ENCODE measurements around the gene CYTH2.
A peak's percentile ranks its signal among the peaks of the same experiment; 100 is the strongest.

The CYTH2 gene

GRCh38 chr19:48508729-48509411 lies 39.7 kb downstream of the CYTH2 start:
- Histone ChIP-seq H3K9me3 (replicated peaks; ENCODE audit: insufficient read depth, low read length) (no peaks in the 10 kb centered on the region), H4K20me1 (ENCODE audit: insufficient read depth, low read length) (no peaks in the 10 kb centered on the region), H3F3A (ENCODE audit: insufficient read depth, low read length) (no peaks in the 10 kb centered on the region), H3K9me2 (replicated peaks; ENCODE audit: insufficient read depth, low read length) (no peaks in the 10 kb centered on the region), H3K27ac (ENCODE audit: low read length) (no peak overlapping the region), H3K79me2 (ENCODE audit: low read length) (no peaks in the 10 kb centered on the region), H3K4me1 (ENCODE audit: low read length) (no peaks in the 10 kb centered on the region), H3K9ac (ENCODE audit: low read length) (no peak overlapping the region), H3K4me3 (ENCODE audit: low read length) (no peak overlapping the region), H3K27me3 (replicated peaks; ENCODE audit: insufficient read depth, low read length) (peaks cover 65% of the 10 kb centered on the region), H3K4me2 (ENCODE audit: low read depth, low read length) (no peak overlapping the region), H2AFZ (ENCODE audit: low read length) (no peak overlapping the region), H3K36me3 (replicated peaks; ENCODE audit: insufficient read depth, low read length) (no peaks in the 10 kb centered on the region)
- TF ChIP-seq EZH2phosphoT487 (IDR thresholded peaks at IDR 0.05; ENCODE audit: low read length) (no peak), EZH2 (optimal IDR thresholded peaks at IDR 0.05; ENCODE audit: low read depth, low read length) (no peak)
- TF ChIP-seq, protein P1, sequence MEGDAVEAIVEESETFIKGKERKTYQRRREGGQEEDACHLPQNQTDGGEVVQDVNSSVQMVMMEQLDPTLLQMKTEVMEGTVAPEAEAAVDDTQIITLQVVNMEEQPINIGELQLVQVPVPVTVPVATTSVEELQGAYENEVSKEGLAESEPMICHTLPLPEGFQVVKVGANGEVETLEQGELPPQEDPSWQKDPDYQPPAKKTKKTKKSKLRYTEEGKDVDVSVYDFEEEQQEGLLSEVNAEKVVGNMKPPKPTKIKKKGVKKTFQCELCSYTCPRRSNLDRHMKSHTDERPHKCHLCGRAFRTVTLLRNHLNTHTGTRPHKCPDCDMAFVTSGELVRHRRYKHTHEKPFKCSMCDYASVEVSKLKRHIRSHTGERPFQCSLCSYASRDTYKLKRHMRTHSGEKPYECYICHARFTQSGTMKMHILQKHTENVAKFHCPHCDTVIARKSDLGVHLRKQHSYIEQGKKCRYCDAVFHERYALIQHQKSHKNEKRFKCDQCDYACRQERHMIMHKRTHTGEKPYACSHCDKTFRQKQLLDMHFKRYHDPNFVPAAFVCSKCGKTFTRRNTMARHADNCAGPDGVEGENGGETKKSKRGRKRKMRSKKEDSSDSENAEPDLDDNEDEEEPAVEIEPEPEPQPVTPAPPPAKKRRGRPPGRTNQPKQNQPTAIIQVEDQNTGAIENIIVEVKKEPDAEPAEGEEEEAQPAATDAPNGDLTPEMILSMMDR (IDR thresholded peaks at IDR 0.05; ENCODE audit: low read length): no peak
- DNase-seq: no peak

DNA sequence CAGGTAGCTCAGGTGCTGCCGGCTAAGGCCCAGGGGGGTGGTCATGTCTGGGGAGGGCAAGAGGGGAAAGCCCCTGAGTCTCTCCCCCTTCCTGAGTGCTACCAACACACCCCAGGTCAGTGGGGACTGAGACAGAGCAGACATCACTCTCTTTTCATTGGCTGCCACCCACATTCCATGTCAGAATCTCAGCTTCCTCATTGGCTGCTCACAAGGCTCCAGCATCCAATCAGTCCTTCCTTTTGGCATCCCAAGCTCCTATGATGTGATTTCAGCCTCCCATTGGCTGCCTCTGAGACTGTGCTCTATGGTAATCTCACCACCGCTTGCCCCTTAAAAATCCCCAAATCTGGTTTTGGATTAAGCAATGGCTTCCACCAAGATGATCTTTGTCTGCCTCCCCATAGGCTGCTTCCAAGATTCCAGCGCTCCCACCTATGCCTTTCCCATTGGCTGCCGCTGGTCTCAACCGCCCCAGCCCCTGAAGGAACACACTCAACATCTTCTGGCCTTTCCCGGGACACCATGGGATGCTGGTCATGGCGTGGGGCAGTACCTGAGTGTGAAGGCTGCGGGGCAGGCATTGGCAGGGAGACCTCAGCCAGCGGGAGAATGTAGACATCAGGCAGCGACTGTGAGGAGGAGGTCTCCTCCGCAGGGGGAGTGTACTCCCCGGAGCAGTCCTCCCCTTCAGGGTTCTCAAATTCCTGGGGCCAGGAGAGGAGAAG lies 40.5 kb downstream of the CYTH2 start:
- Histone ChIP-seq H3K27me3 (replicated peaks; ENCODE audit: insufficient read depth, low read length) (peaks cover 65% of the 10 kb centered on the region), H3K4me3 (ENCODE audit: low read length) (no peak overlapping the region), H3K9ac (ENCODE audit: low read length) (no peak overlapping the region), H3K79me2 (ENCODE audit: low read length) (no peaks in the 10 kb centered on the region), H3F3A (ENCODE audit: insufficient read depth, low read length) (no peaks in the 10 kb centered on the region), H3K27ac (ENCODE audit: low read length) (no peak overlapping the region), H2AFZ (ENCODE audit: low read length) (no peak overlapping the region), H3K9me2 (replicated peaks; ENCODE audit: insufficient read depth, low read length) (no peaks in the 10 kb centered on the region), H3K9me3 (replicated peaks; ENCODE audit: insufficient read depth, low read length) (no peaks in the 10 kb centered on the region), H3K4me1 (ENCODE audit: low read length) (no peaks in the 10 kb centered on the region), H3K36me3 (replicated peaks; ENCODE audit: insufficient read depth, low read length) (no peaks in the 10 kb centered on the region), H3K4me2 (ENCODE audit: low read depth, low read length) (no peak overlapping the region), H4K20me1 (ENCODE audit: insufficient read depth, low read length) (no peaks in the 10 kb centered on the region)
- no peak for DNase-seq
- no peak for TF ChIP-seq EZH2phosphoT487 (IDR thresholded peaks at IDR 0.05; ENCODE audit: low read length)
- no peak for TF ChIP-seq EZH2 (optimal IDR thresholded peaks at IDR 0.05; ENCODE audit: low read depth, low read length)
- TF ChIP-seq, protein P1 (IDR thresholded peaks at IDR 0.05; ENCODE audit: low read length): no peak

- Histone ChIP-seq H2AFZ (ENCODE audit: low read length) (no peak overlapping the region), H3K9me3 (replicated peaks; ENCODE audit: insufficient read depth, low read length) (no peaks in the 10 kb centered on the region), H3K9me2 (replicated peaks; ENCODE audit: insufficient read depth, low read length) (no peaks in the 10 kb centered on the region), H3K4me3 (ENCODE audit: low read length) (no peak overlapping the region), H4K20me1 (ENCODE audit: insufficient read depth, low read length) (no peaks in the 10 kb centered on the region), H3K9ac (ENCODE audit: low read length) (no peak overlapping the region), H3F3A (ENCODE audit: insufficient read depth, low read length) (no peaks in the 10 kb centered on the region), H3K27me3 (replicated peaks; ENCODE audit: insufficient read depth, low read length) (peaks cover 64% of the 10 kb centered on the region), H3K4me1 (ENCODE audit: low read length) (no peaks in the 10 kb centered on the region), H3K27ac (ENCODE audit: low read length) (no peak overlapping the region), H3K79me2 (ENCODE audit: low read length) (no peaks in the 10 kb centered on the region), H3K36me3 (replicated peaks; ENCODE audit: insufficient read depth, low read length) (no peaks in the 10 kb centered on the region), H3K4me2 (ENCODE audit: low read depth, low read length) (peak overlapping the region; percentile 5; the same call in 1 of the 2 replicates)
- TF ChIP-seq EZH2phosphoT487 (IDR thresholded peaks at IDR 0.05; ENCODE audit: low read length) (no peak), EZH2 (optimal IDR thresholded peaks at IDR 0.05; ENCODE audit: low read depth, low read length) (no peak)
- TF ChIP-seq, protein P1 (IDR thresholded peaks at IDR 0.05; ENCODE audit: low read length): no peak
- peak; percentile 45 for DNase-seq
Measured at GRCh38 chr19:48510421-48511268, 41.5 kb downstream of the CYTH2 start.

Data from MM.1S (cell line).